HG03460 (cell line): Measurements from ENCODE around the gene DEFB126.
"Not testable (repeated sequence)": the region's sequence is repeated elsewhere in the genome, so short reads cannot be mapped to it uniquely, and the experiment has no call there.

Experiments used
- ATAC-seq: cut with Tn5 transposase; IDR thresholded peaks from one replicate; pipeline ENCODE4 v1.9.1; 2021; ENCODE audit not compliant: unreplicated experiment

The DEFB126 gene, protein sequence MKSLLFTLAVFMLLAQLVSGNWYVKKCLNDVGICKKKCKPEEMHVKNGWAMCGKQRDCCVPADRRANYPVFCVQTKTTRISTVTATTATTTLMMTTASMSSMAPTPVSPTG

DNA sequence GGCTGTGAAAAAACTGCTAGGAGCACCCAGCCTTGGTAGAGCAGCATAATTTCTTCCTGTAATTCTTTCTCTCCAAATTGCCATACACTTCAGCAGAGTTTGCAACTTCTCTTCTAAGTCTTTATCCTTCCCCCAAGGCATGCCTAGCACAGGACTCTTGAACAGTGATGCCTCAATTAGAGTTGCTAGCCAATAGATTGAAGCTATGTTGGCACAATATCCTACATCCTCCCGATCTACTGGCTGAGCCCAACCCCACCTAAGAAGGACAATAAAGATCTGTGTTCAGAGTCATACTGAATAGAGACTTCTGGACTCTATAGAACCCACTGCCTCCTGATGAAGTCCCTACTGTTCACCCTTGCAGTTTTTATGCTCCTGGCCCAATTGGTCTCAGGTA is at the start of gene DEFB126:
Gene DEFB126 (plus strand): TSS at position 301 of the 400 bp plus-strand sequence. CDS start 39 bp downstream, at position 340.
- no peak for ATAC-seq

DNA sequence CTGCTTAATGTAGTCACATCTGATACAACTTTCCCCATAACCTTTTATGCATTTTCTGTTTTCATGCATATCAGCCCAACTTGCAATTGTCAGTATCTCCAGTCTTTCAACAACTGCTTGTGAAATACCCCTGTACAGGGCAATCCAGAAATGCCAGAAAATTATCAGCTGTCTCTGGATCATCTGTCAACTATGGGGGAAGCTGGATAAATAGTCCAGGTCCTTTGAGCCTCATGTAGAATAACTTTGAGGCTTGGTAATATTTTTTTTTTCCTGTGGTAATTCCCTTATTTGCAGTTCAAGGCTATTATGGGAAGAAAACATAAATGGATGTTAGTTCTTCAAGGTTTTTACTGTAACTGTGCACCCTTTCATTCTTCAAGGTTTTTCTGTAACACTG is 48.7 kb upstream of the DEFB126 start:
- no peak for ATAC-seq

- no peak for ATAC-seq
Observed at GRCh38 chr20:95215-95614, 47.2 kb upstream of the DEFB126 start.

GRCh38 chr20:97691-98090 is 44.7 kb upstream of the DEFB126 start:
- not testable (repeated sequence) for ATAC-seq

GRCh38 chr20:101975-102374 is 40.4 kb upstream of the DEFB126 start:
- ATAC-seq, result no peak

DNA sequence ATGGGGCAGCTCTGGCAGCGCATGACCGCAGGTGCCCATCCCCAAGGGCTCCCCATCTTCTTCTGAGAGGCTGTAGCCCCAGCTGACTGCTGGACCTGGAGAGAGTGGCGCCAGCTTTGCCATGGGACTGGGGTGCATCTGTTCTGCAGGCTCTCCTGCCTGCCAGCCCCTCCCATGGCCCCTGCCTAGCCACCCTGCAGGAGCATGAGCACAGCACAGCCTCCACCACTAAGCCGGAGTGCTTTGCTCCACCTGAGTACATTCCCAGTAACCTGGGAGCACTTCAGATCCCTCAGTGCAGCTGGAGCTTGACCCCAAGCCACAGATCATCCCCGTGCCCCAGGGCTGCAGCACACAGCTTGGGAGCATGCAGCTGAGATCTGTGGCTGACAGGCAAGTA is 38.9 kb upstream of the DEFB126 start:
- ATAC-seq, result no peak

DNA sequence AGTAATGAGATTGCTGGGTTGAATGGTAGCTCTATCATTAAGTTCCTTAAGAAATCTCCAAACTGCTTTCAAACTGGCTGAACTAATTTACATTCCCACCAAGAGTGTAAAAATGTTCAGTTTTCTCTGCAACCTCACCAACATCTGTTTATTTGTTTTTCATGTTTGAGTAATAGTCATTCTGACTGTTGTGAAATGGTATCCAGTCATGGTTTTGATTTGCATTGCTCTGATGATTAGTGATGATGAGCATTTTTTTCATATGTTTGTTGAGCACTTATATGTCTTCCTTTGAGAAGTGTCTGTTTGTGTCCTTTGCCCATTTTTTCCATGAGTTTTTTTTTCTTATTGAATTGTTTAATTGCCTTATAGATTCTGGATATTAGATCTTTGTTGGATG is 30.0 kb upstream of the DEFB126 start:
- ATAC-seq, result no peak

GRCh38 chr20:117518-117917 is 24.9 kb upstream of the DEFB126 start:
- no peak for ATAC-seq

DNA sequence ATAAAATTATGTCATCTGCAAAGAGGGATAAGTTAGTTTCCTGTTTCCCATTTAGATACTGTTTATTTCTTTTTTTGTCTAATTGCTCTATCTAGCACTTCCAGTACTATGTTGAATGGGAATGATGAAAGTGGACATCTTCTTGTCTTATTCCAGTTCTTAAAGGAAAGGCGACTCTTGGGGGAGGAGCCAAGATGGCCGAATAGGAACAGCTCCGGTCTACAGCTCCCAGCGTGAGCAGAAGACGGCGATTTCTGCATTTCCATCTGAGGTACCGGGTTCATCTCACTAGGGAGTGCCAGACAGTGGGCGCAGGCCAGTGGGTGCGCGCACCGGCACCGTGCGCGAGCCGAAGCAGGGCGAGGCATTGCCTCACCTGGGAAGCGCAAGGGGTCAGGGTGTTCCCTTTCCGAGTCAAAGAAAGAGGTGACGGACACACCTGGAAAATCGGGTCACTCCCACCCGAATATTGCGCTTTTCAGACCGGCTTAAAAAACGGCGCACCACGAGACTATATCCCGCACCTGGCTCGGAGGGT is 12.5 kb upstream of the DEFB126 start:
- ATAC-seq, result not testable (repeated sequence)

GRCh38 chr20:137668-138490 is 4.5 kb upstream of the DEFB126 start:
- ATAC-seq, result no peak

DNA sequence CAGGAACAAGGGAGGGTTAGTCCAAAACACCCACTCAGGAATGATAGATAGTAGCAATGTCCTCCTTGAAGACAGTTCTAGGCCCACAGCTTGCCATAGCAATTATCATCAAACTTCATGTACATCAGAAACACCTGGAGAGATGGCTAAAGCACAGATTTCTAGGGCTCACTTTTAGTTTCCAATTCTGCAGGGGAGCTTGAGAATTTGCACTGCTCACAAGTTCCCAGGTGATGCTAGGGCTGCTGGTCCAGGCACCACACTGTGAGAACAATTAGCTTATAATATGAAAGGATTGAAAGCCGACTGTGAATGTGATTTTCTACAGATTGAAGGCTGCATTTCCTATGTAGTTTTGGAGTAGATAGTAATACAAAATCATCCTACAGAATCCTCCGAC is 3.5 kb downstream of the DEFB126 start:
- no peak for ATAC-seq

- ATAC-seq, result no peak
Observed at GRCh38 chr20:152131-152530, 9.7 kb downstream of the DEFB126 start.

- no peak for ATAC-seq
Observed at GRCh38 chr20:157154-157553, 14.8 kb downstream of the DEFB126 start, which contains the start of gene DEFB127. Gene DEFB127 (plus strand): TSS chr20:157454. CDS start chr20:157545, 91 bp downstream.

DNA sequence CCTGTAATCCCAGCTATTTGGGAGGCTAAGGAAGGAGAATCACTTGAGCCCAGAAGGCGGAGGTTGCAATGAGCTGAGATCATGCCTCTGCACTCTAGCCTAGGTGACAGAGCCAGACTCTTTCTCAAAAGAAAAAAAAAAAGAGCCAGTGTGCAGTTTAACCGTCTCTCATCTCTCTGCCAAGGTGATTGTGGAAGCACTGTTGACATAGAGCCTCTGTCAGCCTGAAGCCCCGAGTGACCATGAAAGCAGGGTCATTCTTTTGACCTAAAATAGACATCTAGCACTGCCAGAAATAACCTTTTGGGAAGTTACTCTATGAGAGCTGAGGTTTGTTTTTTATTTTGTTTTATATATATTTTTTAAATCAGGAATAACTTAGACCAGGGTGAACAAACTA is 22.2 kb downstream of the DEFB126 start:
- ATAC-seq, result no peak

DNA sequence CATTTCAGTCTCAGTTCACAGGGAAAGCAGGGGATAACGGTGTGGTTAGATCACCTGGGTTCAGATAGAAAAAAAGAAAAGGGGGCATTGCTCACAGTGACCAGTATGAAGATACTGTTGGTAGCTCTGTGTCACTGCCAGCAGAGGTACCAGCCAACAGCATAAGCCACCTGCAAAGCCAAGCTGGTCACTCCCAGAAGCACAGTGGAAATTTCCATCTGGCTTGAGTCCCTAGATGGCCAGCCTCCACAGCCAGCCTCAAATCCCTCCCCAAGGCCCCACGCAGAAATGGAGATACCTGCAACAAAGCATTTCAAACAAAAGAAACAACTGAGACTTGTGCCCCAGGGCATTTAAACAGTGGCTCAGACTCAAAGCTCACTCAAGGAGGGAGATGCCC is 26.5 kb downstream of the DEFB126 start:
- ATAC-seq, result no peak

DNA sequence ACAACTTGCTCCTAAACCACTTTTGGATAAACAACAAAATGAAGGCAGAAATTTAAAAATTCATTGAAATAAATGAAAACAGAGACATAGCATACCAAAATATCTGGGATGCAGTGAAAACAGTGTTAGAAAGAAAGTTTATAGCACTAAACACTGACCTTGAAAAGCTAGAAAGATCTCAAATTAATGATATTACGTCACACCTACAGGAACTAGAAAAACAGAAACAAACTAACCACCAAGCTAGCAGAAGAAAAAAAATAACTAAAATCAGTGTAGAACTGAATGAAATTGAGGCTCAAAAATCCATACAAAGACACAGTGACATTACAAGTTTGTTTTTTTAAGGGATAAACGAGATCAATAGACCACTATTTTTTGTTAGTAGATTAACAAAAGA is 41.9 kb downstream of the DEFB126 start:
- ATAC-seq, result no peak

DNA sequence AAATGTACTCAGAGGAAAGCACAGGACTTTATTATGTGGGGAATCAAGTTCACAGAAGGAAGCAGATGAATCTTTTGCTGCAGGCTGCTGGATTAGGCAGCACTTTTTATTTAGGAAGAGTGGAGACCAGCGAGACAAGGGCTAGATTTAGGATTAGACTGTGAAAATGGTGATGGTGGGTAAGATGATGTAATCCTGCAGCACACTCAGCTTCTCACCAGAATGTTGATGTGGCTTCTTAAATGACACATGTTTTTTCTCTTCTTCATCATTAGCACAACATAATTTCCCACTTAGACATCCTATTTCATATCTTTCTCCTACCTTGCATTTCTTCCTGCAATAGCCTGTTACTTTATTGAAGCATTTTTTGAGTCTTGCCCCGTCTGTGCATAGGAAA is 45.3 kb downstream of the DEFB126 start:
- no peak for ATAC-seq

DNA sequence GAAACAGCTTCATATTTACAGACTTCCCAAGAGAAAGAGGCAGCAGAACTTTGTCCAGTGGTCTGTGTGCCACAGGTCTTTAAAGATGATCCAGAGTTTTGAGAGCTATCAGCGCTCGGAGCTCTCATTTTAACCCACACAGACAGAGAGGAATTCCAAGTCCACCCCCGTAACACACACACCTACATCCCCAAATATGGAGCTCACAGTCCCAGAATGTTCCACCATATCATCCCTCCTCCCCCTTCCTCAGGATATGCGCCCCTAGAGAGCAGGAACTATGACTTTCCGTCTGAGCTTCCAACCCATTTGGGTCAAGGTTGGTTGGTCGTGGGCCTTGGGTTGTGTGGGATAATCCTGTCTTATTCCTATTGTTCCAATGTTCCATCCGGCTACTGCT is 47.2 kb downstream of the DEFB126 start, which contains the start of gene DEFB128:
Gene DEFB128 (minus strand): TSS at position 101 of the 400 bp plus-strand sequence. CDS start 88 bp downstream, at position 13.
- no peak for ATAC-seq
